HepG2 (cell line): ENCODE results near the gene EHBP1. TPM values are rescaled to one million over a fixed set of nuclear protein-coding genes. Genes with fewer than 3 reads are reported as not detected.

Experiments
- ATAC-seq: fragments of 200-7000 bp; cut with Tn5 transposase; 3 replicates; pipeline ENCODE4 v1.9.1; 2020; ENCODE audit warnings: mild to moderate bottlenecking, moderate library complexity
- BruUV-seq: library from RNA; stranded (reverse); fragments of 400-500 nt; replicated peaks from 2 replicates; lab custom pipeline; 2021; lab: Mats Ljungman, UMichigan
- CTCF ChIA-PET: fragments of 300-600 bp; formaldehyde crosslinking; extraction: SDS; loops from one replicate; lab custom pipeline; 2021; ENCODE audit warnings: low total read pairs, inconsistent platforms, low intra/inter-chr PET ratio; lab: Yijun Ruan, JAX
- POLR2A ChIA-PET: fragments of 350-600 bp; sonication (Branson Sonifier 250); formaldehyde crosslinking; loops from one replicate; lab custom pipeline; 2020; ENCODE audit warnings: antibody characterized with exemption, inconsistent platforms; lab: Yijun Ruan, JAX
- DNase-seq: peaks from one replicate; pipeline ENCODE4 v3.0.0-alpha.2; 2015; ENCODE audit warnings: low spot score
- FAIRE-seq: peaks from 3 replicates; lab custom pipeline; 2011; peaks lifted over from hg19 to GRCh38; lab: Jason Lieb, UNC
- H2AFZ ChIP-seq: one replicate; pipeline ENCODE4 v1.6.1; 2011; ENCODE audit warnings: low read length, inconsistent platforms
- H3K27ac ChIP-seq: fragments of 300-600 bp; 3 replicates; pipeline ENCODE4 v1.8.0; 2011; ENCODE audit warnings: mixed run types, mild to moderate bottlenecking, mixed read lengths, low read length, inconsistent platforms; ENCODE audit not compliant: insufficient read depth; ENCODE audit errors: extremely low read length
- H3K27me3 ChIP-seq, 2 experiments: fragments of 200-600 bp in 1 of 2; 2 replicates in 1 of 2; 3 replicates in 1 of 2; pipeline versions ENCODE4 v1.6.0 to v1.8.0; 2011; ENCODE audit warnings: low read length in 2 of 2, mild to moderate bottlenecking in 2 of 2, moderate library complexity in 2 of 2, inconsistent platforms in 1 of 2; ENCODE audit not compliant: insufficient read depth in 2 of 2, control insufficient read depth in 1 of 2
- H3K36me3 ChIP-seq, 2 experiments: fragments of 200-600 bp in 1 of 2; replicated peaks in 1 of 2; 2 replicates in 1 of 2; 3 replicates in 1 of 2; pipeline versions ENCODE4 v1.5.1 to v1.8.0; 2011; ENCODE audit warnings: low read length in 2 of 2, inconsistent platforms in 1 of 2; ENCODE audit not compliant: insufficient read depth in 2 of 2, control insufficient read depth in 1 of 2
- H3K4me1 ChIP-seq: 2 replicates; pipeline ENCODE4 v1.5.1; 2012; ENCODE audit warnings: low read length, inconsistent platforms; ENCODE audit not compliant: insufficient read depth
- H3K4me2 ChIP-seq: 2 replicates; pipeline ENCODE4 v1.6.0; 2011; ENCODE audit warnings: low read depth, low read length, inconsistent platforms
- H3K4me3 ChIP-seq, 3 experiments: fragments of 200-600 bp in 1 of 3; sonication (generic), shearing (Covaris generic) in 1 of 3; replicated peaks in 1 of 3; 2 replicates each; pipeline ENCODE4 v1.5.1; 2011 to 2016; ENCODE audit warnings: low read length in 3 of 3, inconsistent platforms in 2 of 3, low read depth in 2 of 3, mild to moderate bottlenecking in 2 of 3, control low read depth in 1 of 3, mixed read lengths in 1 of 3; ENCODE audit not compliant: insufficient read depth in 1 of 3
- H3K79me2 ChIP-seq: one replicate; pipeline ENCODE4 v1.6.1; 2011; ENCODE audit warnings: low read length, inconsistent platforms; ENCODE audit not compliant: insufficient read depth
- H3K9ac ChIP-seq: 2 replicates; pipeline ENCODE4 v1.6.0; 2011; ENCODE audit warnings: mild to moderate bottlenecking, low read depth, low read length, inconsistent platforms; ENCODE audit not compliant: insufficient read depth
- H3K9me3 ChIP-seq: 2 replicates; pipeline ENCODE4 v1.5.1; 2012; ENCODE audit warnings: mild to moderate bottlenecking, low read length
- H4K20me1 ChIP-seq: 2 replicates; pipeline ENCODE4 v1.6.0; 2011; ENCODE audit warnings: inconsistent platforms, mild to moderate bottlenecking, low read length, moderate library complexity; ENCODE audit not compliant: insufficient read depth
- FOSL2 ChIP-seq: sonication (generic); formaldehyde crosslinking; IDR thresholded peaks from 2 replicates; pipeline ENCODE4 v1.4.0; 2020; ENCODE audit warnings: missing genetic modification reagents
- KDM5B ChIP-seq: sonication (generic); formaldehyde crosslinking; IDR thresholded peaks from 2 replicates; pipeline ENCODE4 v1.4.0; 2020; ENCODE audit warnings: missing genetic modification reagents, mild to moderate bottlenecking, borderline replicate concordance
- MATR3 ChIP-seq: sonication (generic); formaldehyde crosslinking; IDR thresholded peaks from 2 replicates; pipeline ENCODE4 v1.4.0; 2020; ENCODE audit warnings: missing genetic modification reagents
- SAFB2 ChIP-seq: sonication (generic); formaldehyde crosslinking; IDR thresholded peaks from 2 replicates; pipeline ENCODE4 v1.5.1; 2020; ENCODE audit warnings: missing genetic modification reagents, low read depth, mild to moderate bottlenecking, borderline replicate concordance
- TCF7 ChIP-seq: sonication (generic); IDR thresholded peaks from 2 replicates; pipeline ENCODE4 v1.6.1; 2016; ENCODE audit warnings: antibody characterized with exemption, low read depth
- TSC22D2 ChIP-seq: sonication (generic); formaldehyde crosslinking; IDR thresholded peaks from 2 replicates; pipeline ENCODE4 v1.5.1; 2020; ENCODE audit warnings: missing genetic modification reagents, mild to moderate bottlenecking, borderline replicate concordance
- WGBS: methylation state at CpG from one replicate; pipeline ENCODE4 v1.1.6; 2017; ENCODE audit warnings: low lambda C conversion rate; 5-methylcytosine and 5-hydroxymethylcytosine counted together
- in situ Hi-C: cut with HindIII; loops from 2 replicates; pipeline ENCODE4 v1.10.0; 2017; ENCODE audit warnings: low pct_unique_long_range_greater_than_20kb; ENCODE audit not compliant: extremely low pct_ligation_motif_present
- intact Hi-C: fragments of 100-400 bp; cut with micrococcal nuclease; formaldehyde crosslinking; loops from one replicate; pipeline ENCODE4 v1.10.0; 2022; ENCODE audit not compliant: unreplicated experiment
- polyA plus RNA-seq, 8 experiments: library from polyadenylated mRNA; depleted of rRNA in 3 of 8; stranded (reverse) in 7 of 8; unstranded in 1 of 8; fragments of >200 nt; fragmentation: Illumina TruSeq in 4 of 8; extraction: Trizol in 4 of 8; gene quantifications; 2 replicates each; pipeline versions ENCODE4 v1.2.1 to v1.2.3, GENCODE V29; 2011 to 2016; ENCODE audit warnings: low read depth in 4 of 8, missing spikeins in 1 of 8, mixed read lengths in 1 of 8; ENCODE audit not compliant: insufficient read depth in 1 of 8
- total RNA-seq, 5 experiments: library from RNA; depleted of rRNA; stranded (reverse); fragments of >200 nt; fragmentation: Illumina TruSeq; extraction: Trizol; gene quantifications; 2 replicates each; pipeline ENCODE4 v1.2.3, GENCODE V29; 2016; ENCODE audit warnings: low read depth in 1 of 5
- TF ChIP-seq, protein P1 (sequence below): sonication (generic); formaldehyde crosslinking; IDR thresholded peaks from 2 replicates; pipeline ENCODE4 v1.8.1; 2023; ENCODE audit warnings: mild to moderate bottlenecking, missing genetic modification reagents
- TF ChIP-seq, protein P2 (sequence below): sonication (generic); formaldehyde crosslinking; IDR thresholded peaks from 2 replicates; pipeline ENCODE4 v1.4.0; 2020; ENCODE audit warnings: mild to moderate bottlenecking, low read depth, missing genetic modification reagents
- TF ChIP-seq, protein P3 (sequence below): sonication (generic); formaldehyde crosslinking; conservative IDR thresholded peaks from 2 replicates; pipeline ENCODE4 v1.4.0; 2020; ENCODE audit warnings: missing genetic modification reagents
- TF ChIP-seq, protein P4 (sequence below): sonication (generic); formaldehyde crosslinking; IDR thresholded peaks from 2 replicates; pipeline ENCODE4 v1.4.0; 2020; ENCODE audit warnings: missing genetic modification reagents
- TF ChIP-seq, protein P5 (sequence below): IDR thresholded peaks from 2 replicates; pipeline ENCODE4 v1.6.1; 2016; ENCODE audit warnings: low read depth

Gene EHBP1
- total and polyA plus RNA-seq, 2 of the 13 experiments (the other 11 are each of a cell fraction or from before 2014, with no cell fraction given) = 93.5 to 146 TPM

DNA sequence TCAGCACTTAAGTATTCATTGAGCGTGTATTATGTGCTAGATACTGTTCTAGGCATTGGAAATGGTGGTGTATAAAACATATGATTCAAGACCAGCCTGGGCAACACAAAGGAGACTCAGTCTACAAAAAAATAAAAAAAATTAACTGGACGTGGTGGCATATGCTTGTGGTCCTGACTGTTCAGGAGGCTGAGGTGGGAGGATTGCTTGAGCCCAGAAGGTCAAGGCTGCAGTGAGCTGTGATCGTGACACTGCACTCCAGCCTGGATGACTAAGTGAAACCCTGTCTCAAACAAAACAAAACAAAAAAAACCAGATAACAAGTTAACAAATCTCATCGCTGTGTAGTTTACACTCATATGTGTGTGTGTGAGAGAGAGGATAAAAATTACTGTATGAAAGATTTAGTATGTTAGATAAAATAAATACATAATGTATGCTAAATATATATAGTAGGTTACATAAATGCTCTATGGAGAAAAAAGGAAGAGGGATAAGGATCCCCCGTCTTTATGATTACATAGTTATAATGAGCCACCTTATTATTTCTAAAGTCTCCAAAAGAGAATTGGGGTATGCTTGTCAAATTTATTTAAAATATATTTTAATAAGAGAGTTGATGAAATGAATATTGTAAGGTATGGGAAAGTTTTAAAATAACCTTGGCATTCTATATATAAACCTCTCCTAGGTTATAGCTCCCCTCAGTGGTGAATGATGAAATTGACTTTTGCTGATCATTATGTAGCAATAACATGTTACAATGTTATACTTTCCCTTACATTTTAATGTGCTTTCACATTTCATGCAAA lies 69.2 kb downstream of the EHBP1 start:
- H3K79me2 ChIP-seq = peaks cover 63% of the 10 kb centered on the region
- no peak overlapping the region for H3K4me3 ChIP-seq
- peaks cover 23% of the 10 kb centered on the region for H3K4me1 ChIP-seq
- peak overlapping the region; percentile 41 for H3K27ac ChIP-seq
- H3K36me3 ChIP-seq = peaks cover 13 to 49% of the 10 kb centered on the region in 2 experiments
- H2AFZ ChIP-seq = no peak overlapping the region
- ChIA-PET CTCF (interaction anchor here (0.6 to 2.4 kb wide), 5 partner anchors 67 to 352 kb away, joined by 3 to 34 read pairs (median 3); partner anchors contain the start of gene EHBP1), POLR2A (interaction anchor here (0.8 to 2.8 kb wide), 9 partner anchors 14 to 318 kb away, joined by 3 to 18 read pairs (median 4); partner anchors contain the start of gene EHBP1)
- peaks cover 2% of the 10 kb centered on the region; the same call in 1 of the 2 replicates for H4K20me1 ChIP-seq
- ATAC-seq (peak; percentile 85), FAIRE-seq (peak; percentile 77), DNase-seq (peak; percentile 78)
- peak overlapping the region; percentile 8; the same call in 1 of the 2 replicates for H3K4me2 ChIP-seq
- BruUV-seq = no TSS peak
- in situ Hi-C loops = loop anchor here (5.0 kb wide), 1 partner anchor 317 kb away; no protein-coding TSS in a partner anchor
- H3K9ac ChIP-seq = no peak overlapping the region
- H3K9me3 ChIP-seq = no peaks in the 10 kb centered on the region
- WGBS = 53% methylated on average over 5 of the region's 5 CpGs
- intact Hi-C loops = loop anchor here (1.0 to 2.0 kb wide), 4 partner anchors 70 to 351 kb away; partner anchors contain the start of gene EHBP1
- H3K27me3 ChIP-seq = no peaks in the 10 kb centered on the region
- TF ChIP-seq, protein P1, sequence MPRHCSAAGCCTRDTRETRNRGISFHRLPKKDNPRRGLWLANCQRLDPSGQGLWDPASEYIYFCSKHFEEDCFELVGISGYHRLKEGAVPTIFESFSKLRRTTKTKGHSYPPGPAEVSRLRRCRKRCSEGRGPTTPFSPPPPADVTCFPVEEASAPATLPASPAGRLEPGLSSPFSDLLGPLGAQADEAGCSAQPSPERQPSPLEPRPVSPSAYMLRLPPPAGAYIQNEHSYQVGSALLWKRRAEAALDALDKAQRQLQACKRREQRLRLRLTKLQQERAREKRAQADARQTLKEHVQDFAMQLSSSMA (CRISPR knock-in tag) = no peak
- TF ChIP-seq MATR3 (CRISPR knock-in tag) (no peak), SAFB2 (CRISPR knock-in tag) (no peak), KDM5B (CRISPR knock-in tag) (no peak), FOSL2 (CRISPR knock-in tag) (peak; percentile 90), TSC22D2 (CRISPR knock-in tag) (no peak), TCF7 (no peak)
- TF ChIP-seq, protein P2, sequence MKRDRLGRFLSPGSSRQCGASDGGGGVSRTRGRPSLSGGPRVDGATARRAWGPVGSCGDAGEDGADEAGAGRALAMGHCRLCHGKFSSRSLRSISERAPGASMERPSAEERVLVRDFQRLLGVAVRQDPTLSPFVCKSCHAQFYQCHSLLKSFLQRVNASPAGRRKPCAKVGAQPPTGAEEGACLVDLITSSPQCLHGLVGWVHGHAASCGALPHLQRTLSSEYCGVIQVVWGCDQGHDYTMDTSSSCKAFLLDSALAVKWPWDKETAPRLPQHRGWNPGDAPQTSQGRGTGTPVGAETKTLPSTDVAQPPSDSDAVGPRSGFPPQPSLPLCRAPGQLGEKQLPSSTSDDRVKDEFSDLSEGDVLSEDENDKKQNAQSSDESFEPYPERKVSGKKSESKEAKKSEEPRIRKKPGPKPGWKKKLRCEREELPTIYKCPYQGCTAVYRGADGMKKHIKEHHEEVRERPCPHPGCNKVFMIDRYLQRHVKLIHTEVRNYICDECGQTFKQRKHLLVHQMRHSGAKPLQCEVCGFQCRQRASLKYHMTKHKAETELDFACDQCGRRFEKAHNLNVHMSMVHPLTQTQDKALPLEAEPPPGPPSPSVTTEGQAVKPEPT (CRISPR knock-in tag) = no peak
- TF ChIP-seq, protein P3, sequence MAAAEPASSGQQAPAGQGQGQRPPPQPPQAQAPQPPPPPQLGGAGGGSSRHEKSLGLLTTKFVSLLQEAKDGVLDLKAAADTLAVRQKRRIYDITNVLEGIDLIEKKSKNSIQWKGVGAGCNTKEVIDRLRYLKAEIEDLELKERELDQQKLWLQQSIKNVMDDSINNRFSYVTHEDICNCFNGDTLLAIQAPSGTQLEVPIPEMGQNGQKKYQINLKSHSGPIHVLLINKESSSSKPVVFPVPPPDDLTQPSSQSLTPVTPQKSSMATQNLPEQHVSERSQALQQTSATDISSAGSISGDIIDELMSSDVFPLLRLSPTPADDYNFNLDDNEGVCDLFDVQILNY (CRISPR knock-in tag) = no peak
- TF ChIP-seq, protein P4, sequence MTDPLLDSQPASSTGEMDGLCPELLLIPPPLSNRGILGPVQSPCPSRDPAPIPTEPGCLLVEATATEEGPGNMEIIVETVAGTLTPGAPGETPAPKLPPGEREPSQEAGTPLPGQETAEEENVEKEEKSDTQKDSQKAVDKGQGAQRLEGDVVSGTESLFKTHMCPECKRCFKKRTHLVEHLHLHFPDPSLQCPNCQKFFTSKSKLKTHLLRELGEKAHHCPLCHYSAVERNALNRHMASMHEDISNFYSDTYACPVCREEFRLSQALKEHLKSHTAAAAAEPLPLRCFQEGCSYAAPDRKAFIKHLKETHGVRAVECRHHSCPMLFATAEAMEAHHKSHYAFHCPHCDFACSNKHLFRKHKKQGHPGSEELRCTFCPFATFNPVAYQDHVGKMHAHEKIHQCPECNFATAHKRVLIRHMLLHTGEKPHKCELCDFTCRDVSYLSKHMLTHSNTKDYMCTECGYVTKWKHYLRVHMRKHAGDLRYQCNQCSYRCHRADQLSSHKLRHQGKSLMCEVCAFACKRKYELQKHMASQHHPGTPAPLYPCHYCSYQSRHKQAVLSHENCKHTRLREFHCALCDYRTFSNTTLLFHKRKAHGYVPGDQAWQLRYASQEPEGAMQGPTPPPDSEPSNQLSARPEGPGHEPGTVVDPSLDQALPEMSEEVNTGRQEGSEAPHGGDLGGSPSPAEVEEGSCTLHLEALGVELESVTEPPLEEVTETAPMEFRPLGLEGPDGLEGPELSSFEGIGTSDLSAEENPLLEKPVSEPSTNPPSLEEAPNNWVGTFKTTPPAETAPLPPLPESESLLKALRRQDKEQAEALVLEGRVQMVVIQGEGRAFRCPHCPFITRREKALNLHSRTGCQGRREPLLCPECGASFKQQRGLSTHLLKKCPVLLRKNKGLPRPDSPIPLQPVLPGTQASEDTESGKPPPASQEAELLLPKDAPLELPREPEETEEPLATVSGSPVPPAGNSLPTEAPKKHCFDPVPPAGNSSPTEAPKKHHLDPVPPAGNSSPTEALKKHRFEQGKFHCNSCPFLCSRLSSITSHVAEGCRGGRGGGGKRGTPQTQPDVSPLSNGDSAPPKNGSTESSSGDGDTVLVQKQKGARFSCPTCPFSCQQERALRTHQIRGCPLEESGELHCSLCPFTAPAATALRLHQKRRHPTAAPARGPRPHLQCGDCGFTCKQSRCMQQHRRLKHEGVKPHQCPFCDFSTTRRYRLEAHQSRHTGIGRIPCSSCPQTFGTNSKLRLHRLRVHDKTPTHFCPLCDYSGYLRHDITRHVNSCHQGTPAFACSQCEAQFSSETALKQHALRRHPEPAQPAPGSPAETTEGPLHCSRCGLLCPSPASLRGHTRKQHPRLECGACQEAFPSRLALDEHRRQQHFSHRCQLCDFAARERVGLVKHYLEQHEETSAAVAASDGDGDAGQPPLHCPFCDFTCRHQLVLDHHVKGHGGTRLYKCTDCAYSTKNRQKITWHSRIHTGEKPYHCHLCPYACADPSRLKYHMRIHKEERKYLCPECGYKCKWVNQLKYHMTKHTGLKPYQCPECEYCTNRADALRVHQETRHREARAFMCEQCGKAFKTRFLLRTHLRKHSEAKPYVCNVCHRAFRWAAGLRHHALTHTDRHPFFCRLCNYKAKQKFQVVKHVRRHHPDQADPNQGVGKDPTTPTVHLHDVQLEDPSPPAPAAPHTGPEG = no peak
- TF ChIP-seq, protein P5, sequence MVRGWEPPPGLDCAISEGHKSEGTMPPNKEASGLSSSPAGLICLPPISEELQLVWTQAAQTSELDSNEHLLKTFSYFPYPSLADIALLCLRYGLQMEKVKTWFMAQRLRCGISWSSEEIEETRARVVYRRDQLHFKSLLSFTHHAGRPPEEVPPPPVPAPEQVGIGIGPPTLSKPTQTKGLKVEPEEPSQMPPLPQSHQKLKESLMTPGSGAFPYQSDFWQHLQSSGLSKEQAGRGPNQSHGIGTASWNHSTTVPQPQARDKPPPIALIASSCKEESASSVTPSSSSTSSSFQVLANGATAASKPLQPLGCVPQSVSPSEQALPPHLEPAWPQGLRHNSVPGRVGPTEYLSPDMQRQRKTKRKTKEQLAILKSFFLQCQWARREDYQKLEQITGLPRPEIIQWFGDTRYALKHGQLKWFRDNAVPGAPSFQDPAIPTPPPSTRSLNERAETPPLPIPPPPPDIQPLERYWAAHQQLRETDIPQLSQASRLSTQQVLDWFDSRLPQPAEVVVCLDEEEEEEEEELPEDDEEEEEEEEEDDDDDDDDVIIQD (CRISPR knock-in tag) = peak; percentile 86; the same call in 1 of the 2 replicates
